ENCODE results near the gene USP34.
"Not testable (repeated sequence)": the region's sequence is repeated elsewhere in the genome, so short reads cannot be mapped to it uniquely, and the experiment has no call there.

Gene USP34

GRCh38 chr2:61148091-61148490 lies 322.8 kb downstream of the USP34 start:
- 94% methylated on average over 5 of the region's 5 CpGs for WGBS
- not testable (repeated sequence) for H2BK5ac ChIP-seq (ENCODE audit: low read depth, low read length, poor library complexity, severe bottlenecking); H3K14ac ChIP-seq (ENCODE audit: low read length in 2 of 2); H3K4ac ChIP-seq (ENCODE audit: low read depth in 1 of 2, low read length in 2 of 2); H3K9ac ChIP-seq (ENCODE audit: low read length); H3K9me3 ChIP-seq (ENCODE audit: control insufficient read depth, low read length); H4K8ac ChIP-seq (ENCODE audit: low read length); H2AK5ac ChIP-seq (ENCODE audit: low read length, severe bottlenecking); H3K4me2 ChIP-seq (ENCODE audit: low read length, poor library complexity, severe bottlenecking); H3K79me1 ChIP-seq (replicated peaks; ENCODE audit: low read length, poor library complexity, severe bottlenecking); DNase-seq; H2BK15ac ChIP-seq (ENCODE audit: low read depth, poor library complexity, severe bottlenecking); H3K18ac ChIP-seq (ENCODE audit: low read depth in 1 of 2, low read length in 2 of 2); H2BK12ac ChIP-seq (ENCODE audit: low read length in 2 of 2); H3K27ac ChIP-seq (ENCODE audit: low read length, poor library complexity, severe bottlenecking); H2AFZ ChIP-seq (ENCODE audit: low read depth, low read length); H3K27me3 ChIP-seq (ENCODE audit: control insufficient read depth in 1 of 2, insufficient read depth in 1 of 2, low read length in 2 of 2); H3K23ac ChIP-seq (ENCODE audit: low read length in 2 of 2); H4K91ac ChIP-seq (ENCODE audit: low read length); H3K4me3 ChIP-seq (ENCODE audit: insufficient read depth in 1 of 2, low read depth in 1 of 2, low read length in 2 of 2); H2BK120ac ChIP-seq (ENCODE audit: low read depth, low read length); H3K4me1 ChIP-seq (ENCODE audit: control insufficient read depth, insufficient read depth, low read depth, low read length)
- peaks cover 0 to 39% of the 10 kb centered on the region in 2 experiments for H3K36me3 ChIP-seq (ENCODE audit: control insufficient read depth in 1 of 2, insufficient read depth in 2 of 2, low read depth in 1 of 2, low read length in 2 of 2)

GRCh38 chr2:61145990-61146389 lies 324.9 kb downstream of the USP34 start:
- Histone ChIP-seq H2BK5ac (ENCODE audit: low read depth, low read length, poor library complexity, severe bottlenecking) (no peak overlapping the region), H3K4me1 (ENCODE audit: control insufficient read depth, insufficient read depth, low read depth, low read length) (no peaks in the 10 kb centered on the region), H2BK120ac (ENCODE audit: low read depth, low read length) (no peak overlapping the region), H3K36me3 (ENCODE audit: control insufficient read depth in 1 of 2, insufficient read depth in 2 of 2, low read depth in 1 of 2, low read length in 2 of 2) (peaks cover 0 to 31% of the 10 kb centered on the region in 2 experiments), H3K4me3 (ENCODE audit: insufficient read depth in 1 of 2, low read depth in 1 of 2, low read length in 2 of 2) (peak overlapping the region in 1 of 2 experiments; percentile 84), H3K4me2 (ENCODE audit: low read length, poor library complexity, severe bottlenecking) (no peak overlapping the region), H3K14ac (ENCODE audit: low read length in 2 of 2) (no peak overlapping the region), H3K4ac (ENCODE audit: low read depth in 1 of 2, low read length in 2 of 2) (no peak overlapping the region), H3K18ac (ENCODE audit: low read depth in 1 of 2, low read length in 2 of 2) (no peak overlapping the region), H3K9ac (ENCODE audit: low read length) (peak overlapping the region; percentile 97), H2AK5ac (ENCODE audit: low read length, severe bottlenecking) (no peak overlapping the region), H4K91ac (ENCODE audit: low read length) (no peak overlapping the region), H4K8ac (ENCODE audit: low read length) (no peak overlapping the region), H3K27me3 (ENCODE audit: control insufficient read depth in 1 of 2, insufficient read depth in 1 of 2, low read length in 2 of 2) (no peaks in the 10 kb centered on the region), H3K79me1 (replicated peaks; ENCODE audit: low read length, poor library complexity, severe bottlenecking) (no peaks in the 10 kb centered on the region), H3K27ac (ENCODE audit: low read length, poor library complexity, severe bottlenecking) (no peak overlapping the region), H2BK15ac (ENCODE audit: low read depth, poor library complexity, severe bottlenecking) (no peak overlapping the region), H2AFZ (ENCODE audit: low read depth, low read length) (no peak overlapping the region), H3K9me3 (ENCODE audit: control insufficient read depth, low read length) (no peaks in the 10 kb centered on the region), H2BK12ac (ENCODE audit: low read length in 2 of 2) (no peak overlapping the region), H3K23ac (ENCODE audit: low read length in 2 of 2) (no peak overlapping the region)
- no peak for DNase-seq
- WGBS = no CpG with 5 or more reads among the region's 2 CpGs

- Histone ChIP-seq H2BK15ac (ENCODE audit: low read depth, poor library complexity, severe bottlenecking) (no peak overlapping the region), H2AFZ (ENCODE audit: low read depth, low read length) (no peak overlapping the region), H3K27me3 (ENCODE audit: control insufficient read depth in 1 of 2, insufficient read depth in 1 of 2, low read length in 2 of 2) (no peaks in the 10 kb centered on the region), H2BK12ac (ENCODE audit: low read length in 2 of 2) (no peak overlapping the region), H3K4me3 (ENCODE audit: insufficient read depth in 1 of 2, low read depth in 1 of 2, low read length in 2 of 2) (peak overlapping the region; percentile 42 to 84), H3K4me1 (ENCODE audit: control insufficient read depth, insufficient read depth, low read depth, low read length) (no peaks in the 10 kb centered on the region), H3K4ac (ENCODE audit: low read depth in 1 of 2, low read length in 2 of 2) (peak overlapping the region in 1 of 2 experiments; percentile 54), H3K9me3 (ENCODE audit: control insufficient read depth, low read length) (no peaks in the 10 kb centered on the region), H3K9ac (ENCODE audit: low read length) (peak overlapping the region; percentile 97), H4K91ac (ENCODE audit: low read length) (no peak overlapping the region), H2BK120ac (ENCODE audit: low read depth, low read length) (no peak overlapping the region), H3K14ac (ENCODE audit: low read length in 2 of 2) (no peak overlapping the region), H2BK5ac (ENCODE audit: low read depth, low read length, poor library complexity, severe bottlenecking) (no peak overlapping the region), H3K23ac (ENCODE audit: low read length in 2 of 2) (no peak overlapping the region), H3K36me3 (ENCODE audit: control insufficient read depth in 1 of 2, insufficient read depth in 2 of 2, low read depth in 1 of 2, low read length in 2 of 2) (peaks cover 0 to 20% of the 10 kb centered on the region in 2 experiments), H4K8ac (ENCODE audit: low read length) (no peak overlapping the region), H3K27ac (ENCODE audit: low read length, poor library complexity, severe bottlenecking) (peak overlapping the region; percentile 24), H3K18ac (ENCODE audit: low read depth in 1 of 2, low read length in 2 of 2) (peak overlapping the region in 1 of 2 experiments; percentile 61), H3K79me1 (replicated peaks; ENCODE audit: low read length, poor library complexity, severe bottlenecking) (no peaks in the 10 kb centered on the region), H2AK5ac (ENCODE audit: low read length, severe bottlenecking) (no peak overlapping the region), H3K4me2 (ENCODE audit: low read length, poor library complexity, severe bottlenecking) (peak overlapping the region; percentile 66)
- WGBS = 37% methylated on average over 27 of the region's 31 CpGs
- DNase-seq = peak; percentile 95
Measured at GRCh38 chr2:61144697-61145268, 326.1 kb downstream of the USP34 start.

- H2AFZ ChIP-seq (ENCODE audit: low read depth, low read length) = no peak overlapping the region
- H3K27ac ChIP-seq (ENCODE audit: low read length, poor library complexity, severe bottlenecking) = no peak overlapping the region
- no peak overlapping the region for H2BK120ac ChIP-seq (ENCODE audit: low read depth, low read length)
- no peak overlapping the region for H3K14ac ChIP-seq (ENCODE audit: low read length in 2 of 2)
- peaks cover 0 to 5% of the 10 kb centered on the region in 2 experiments for H3K36me3 ChIP-seq (ENCODE audit: control insufficient read depth in 1 of 2, insufficient read depth in 2 of 2, low read depth in 1 of 2, low read length in 2 of 2)
- DNase-seq = no peak
- H4K91ac ChIP-seq (ENCODE audit: low read length) = no peak overlapping the region
- WGBS = no CpG with 5 or more reads among the region's 1 CpG
- H3K79me1 ChIP-seq (replicated peaks; ENCODE audit: low read length, poor library complexity, severe bottlenecking) = no peaks in the 10 kb centered on the region
- no peak overlapping the region for H2BK15ac ChIP-seq (ENCODE audit: low read depth, poor library complexity, severe bottlenecking)
- H4K8ac ChIP-seq (ENCODE audit: low read length) = no peak overlapping the region
- H3K23ac ChIP-seq (ENCODE audit: low read length in 2 of 2) = no peak overlapping the region
- H3K9me3 ChIP-seq (ENCODE audit: control insufficient read depth, low read length) = no peaks in the 10 kb centered on the region
- H3K27me3 ChIP-seq (ENCODE audit: control insufficient read depth in 1 of 2, insufficient read depth in 1 of 2, low read length in 2 of 2) = no peaks in the 10 kb centered on the region
- no peaks in the 10 kb centered on the region for H3K4me1 ChIP-seq (ENCODE audit: control insufficient read depth, insufficient read depth, low read depth, low read length)
- H3K18ac ChIP-seq (ENCODE audit: low read depth in 1 of 2, low read length in 2 of 2) = no peak overlapping the region
- no peak overlapping the region for H2AK5ac ChIP-seq (ENCODE audit: low read length, severe bottlenecking)
- H3K4me2 ChIP-seq (ENCODE audit: low read length, poor library complexity, severe bottlenecking) = no peak overlapping the region
- no peak overlapping the region for H2BK5ac ChIP-seq (ENCODE audit: low read depth, low read length, poor library complexity, severe bottlenecking)
- H3K9ac ChIP-seq (ENCODE audit: low read length) = no peak overlapping the region
- H2BK12ac ChIP-seq (ENCODE audit: low read length in 2 of 2) = no peak overlapping the region
- no peak overlapping the region for H3K4ac ChIP-seq (ENCODE audit: low read depth in 1 of 2, low read length in 2 of 2)
- H3K4me3 ChIP-seq (ENCODE audit: insufficient read depth in 1 of 2, low read depth in 1 of 2, low read length in 2 of 2) = no peak overlapping the region
Measured at GRCh38 chr2:61141151-61141550, 329.7 kb downstream of the USP34 start.

Measured in mesenchymal stem cell (in vitro differentiated cells and primary cell).